Caki2 (cell line): Measurements from ENCODE around the gene DIS3L. TPM values are rescaled to one million over a fixed set of nuclear protein-coding genes. Genes with fewer than 3 reads are reported as not detected.

Experiments
- DNase-seq: peaks from one replicate; pipeline ENCODE4 v3.0.0-alpha.2; 2015; ENCODE audit warnings: low read depth
- in situ Hi-C: cut with HindIII; loops from 2 replicates; pipeline ENCODE4 v1.10.0; 2016; ENCODE audit warnings: low sequenced_read_pairs, low pct_unique_long_range_greater_than_20kb, mixed read lengths
- total RNA-seq: library from RNA; depleted of rRNA; stranded (reverse); fragments of >200 nt; shearing (Covaris generic); gene quantifications from 2 replicates; pipeline ENCODE4 v1.2.3, GENCODE V29; 2014; ENCODE audit warnings: low replicate concordance

Gene DIS3L
- total RNA-seq, 1 experiment from 2014 or later: 32.1 TPM

- DNase-seq: peak; percentile 87
- in situ Hi-C loops: no loop called here
Measured at GRCh38 chr15:66269326-66270090, 23.9 kb upstream of the DIS3L start.

DNA sequence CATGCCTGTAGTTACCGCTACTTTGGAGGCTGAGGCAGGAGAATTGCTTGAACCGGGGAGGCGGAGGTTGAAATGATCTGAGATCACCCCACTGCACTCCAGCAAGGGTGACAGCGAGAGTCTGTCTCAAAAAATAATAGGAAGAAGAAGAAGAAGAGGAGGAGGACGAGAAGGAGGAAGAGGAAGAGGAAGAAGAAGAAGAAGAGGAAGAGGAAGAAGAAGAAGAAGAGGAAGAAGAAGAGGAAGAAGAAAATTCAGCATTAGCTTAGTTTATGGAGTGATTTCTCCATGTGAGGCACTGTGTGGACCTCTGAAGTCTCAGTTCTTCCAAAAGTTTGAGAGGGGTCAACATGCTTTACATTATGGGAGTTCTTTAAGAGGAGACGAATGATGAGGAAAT is 22.4 kb upstream of the DIS3L start:
- DNase-seq: no peak
- in situ Hi-C loops: no loop called here

- no peak for DNase-seq
- in situ Hi-C loops: no loop called here
Measured at GRCh38 chr15:66275352-66275751, 18.0 kb upstream of the DIS3L start.

GRCh38 chr15:66276546-66276945 is 16.8 kb upstream of the DIS3L start:
- DNase-seq: no peak
- in situ Hi-C loops: no loop called here

- no peak for DNase-seq
- in situ Hi-C loops: no loop called here
Measured at GRCh38 chr15:66278056-66278455, 15.3 kb upstream of the DIS3L start.

GRCh38 chr15:66278671-66279070 is 14.7 kb upstream of the DIS3L start:
- in situ Hi-C loops: no loop called here
- DNase-seq: no peak

- DNase-seq: no peak
- in situ Hi-C loops: no loop called here
Measured at GRCh38 chr15:66284271-66284670, 9.1 kb upstream of the DIS3L start.

GRCh38 chr15:66285533-66286280 is 7.7 kb upstream of the DIS3L start:
- in situ Hi-C loops: no loop called here
- no peak for DNase-seq

DNA sequence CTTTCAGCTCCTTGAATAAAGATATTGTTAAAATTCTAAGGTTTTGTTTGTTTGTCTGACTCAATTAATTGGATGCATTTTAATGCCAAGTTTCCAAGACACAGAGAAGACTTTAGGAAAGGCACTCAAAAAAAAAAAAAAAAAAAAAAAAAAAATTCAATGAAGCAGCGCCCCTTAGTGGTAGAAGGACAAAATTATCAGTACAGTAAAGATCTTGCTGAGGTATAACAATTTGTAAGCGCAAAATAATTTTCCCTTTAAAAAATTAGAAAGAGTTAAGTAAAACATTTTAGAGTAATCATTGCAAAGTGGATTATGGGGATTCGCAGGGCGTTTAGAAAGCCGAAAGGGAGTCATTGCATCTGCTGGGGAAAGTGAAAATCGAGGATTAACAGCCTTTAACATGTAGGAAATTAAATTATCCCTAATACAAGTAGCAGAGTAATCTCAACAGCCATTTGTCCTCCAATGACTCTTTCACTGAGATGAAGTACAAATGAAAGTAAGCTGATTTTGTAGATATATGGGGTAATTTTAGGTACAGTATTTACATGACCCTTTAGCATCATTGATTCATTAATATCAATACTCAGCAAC is 5.8 kb upstream of the DIS3L start:
- DNase-seq: peak; percentile 52
- in situ Hi-C loops: no loop called here

DNA sequence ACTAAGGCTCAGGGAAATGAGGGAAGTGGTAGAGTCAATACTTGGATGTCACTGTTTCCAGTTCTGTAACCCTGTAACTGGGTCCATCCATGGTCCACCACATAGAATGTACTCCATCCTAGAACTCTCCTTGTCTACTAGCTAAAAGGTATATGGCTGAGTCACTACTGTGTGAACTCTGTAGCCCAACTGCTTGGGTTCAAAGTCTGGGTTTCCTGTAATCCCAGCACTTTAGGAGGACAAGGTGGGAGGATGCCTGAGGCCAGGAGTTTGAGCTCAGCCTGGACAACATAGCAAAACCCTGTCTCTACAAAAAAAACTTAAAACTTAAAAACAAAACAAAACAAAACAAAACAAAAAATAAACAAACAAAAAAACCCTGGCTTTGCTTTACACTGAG is 5.3 kb upstream of the DIS3L start:
- no peak for DNase-seq
- in situ Hi-C loops: no loop called here

GRCh38 chr15:66288551-66289185 is 4.7 kb upstream of the DIS3L start:
- DNase-seq: no peak
- in situ Hi-C loops: no loop called here

- DNase-seq: no peak
- in situ Hi-C loops: no loop called here
Measured at GRCh38 chr15:66290007-66290406, 3.4 kb upstream of the DIS3L start.

DNA sequence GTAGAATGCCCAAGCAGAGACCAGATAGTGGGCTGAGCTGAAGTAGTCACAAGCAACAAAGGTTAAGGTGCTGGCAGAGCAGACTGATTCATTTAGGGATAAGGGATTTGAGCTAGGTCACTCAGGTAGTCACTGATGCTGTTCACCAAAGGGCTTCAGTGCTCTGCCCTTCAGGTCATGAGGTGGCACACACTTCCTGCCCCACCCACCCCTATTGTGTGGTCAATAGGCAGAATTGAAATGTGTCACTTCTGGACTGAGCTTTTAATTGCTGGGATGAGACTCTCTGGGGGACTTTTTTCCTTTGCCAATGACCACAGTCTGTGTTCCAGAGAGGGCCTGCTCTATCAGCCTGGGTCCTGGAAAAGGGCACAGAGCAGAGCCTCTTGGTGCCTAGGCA is 2.9 kb upstream of the DIS3L start:
- in situ Hi-C loops: no loop called here
- DNase-seq: no peak

DNA sequence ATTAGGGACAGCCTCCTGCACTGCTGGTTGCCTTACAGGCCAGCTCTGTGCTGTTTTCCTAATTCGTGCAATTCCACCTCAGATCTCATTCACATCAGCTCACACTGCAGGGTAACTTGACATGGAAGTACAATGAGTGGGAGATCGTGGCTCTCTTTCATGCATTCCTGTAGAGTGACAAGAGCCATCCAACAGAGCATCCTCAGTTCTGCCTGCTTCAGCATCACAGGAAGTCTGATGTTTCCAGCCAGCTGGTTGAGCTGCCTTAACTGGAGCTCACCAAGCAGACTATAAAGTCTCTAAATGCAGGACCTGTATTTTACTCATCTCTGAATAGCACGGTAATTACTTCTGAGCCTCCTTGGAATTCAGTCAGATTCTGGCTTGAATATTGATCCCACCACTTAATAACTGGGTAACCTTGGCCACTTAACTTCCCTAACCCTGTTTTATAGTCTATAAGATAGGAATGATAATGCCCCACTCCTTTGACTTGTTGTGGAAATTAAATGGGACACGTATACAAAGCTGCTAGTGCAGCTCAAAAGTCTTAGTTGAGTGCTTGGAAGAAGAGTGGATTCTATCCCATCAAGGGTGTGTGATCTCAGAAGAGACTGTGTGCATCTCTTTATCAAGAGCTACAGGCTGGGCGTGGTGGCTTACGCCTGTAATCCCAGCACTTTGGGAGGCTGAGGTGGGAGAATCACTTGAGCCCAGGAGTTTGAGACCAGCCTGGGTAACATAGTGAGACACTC is 1.4 kb upstream of the DIS3L start:
- DNase-seq: no peak
- in situ Hi-C loops: no loop called here

GRCh38 chr15:66292571-66293418 is 573 bp upstream of the DIS3L start:
- in situ Hi-C loops: no loop called here
- peak; percentile 10 for DNase-seq

DNA sequence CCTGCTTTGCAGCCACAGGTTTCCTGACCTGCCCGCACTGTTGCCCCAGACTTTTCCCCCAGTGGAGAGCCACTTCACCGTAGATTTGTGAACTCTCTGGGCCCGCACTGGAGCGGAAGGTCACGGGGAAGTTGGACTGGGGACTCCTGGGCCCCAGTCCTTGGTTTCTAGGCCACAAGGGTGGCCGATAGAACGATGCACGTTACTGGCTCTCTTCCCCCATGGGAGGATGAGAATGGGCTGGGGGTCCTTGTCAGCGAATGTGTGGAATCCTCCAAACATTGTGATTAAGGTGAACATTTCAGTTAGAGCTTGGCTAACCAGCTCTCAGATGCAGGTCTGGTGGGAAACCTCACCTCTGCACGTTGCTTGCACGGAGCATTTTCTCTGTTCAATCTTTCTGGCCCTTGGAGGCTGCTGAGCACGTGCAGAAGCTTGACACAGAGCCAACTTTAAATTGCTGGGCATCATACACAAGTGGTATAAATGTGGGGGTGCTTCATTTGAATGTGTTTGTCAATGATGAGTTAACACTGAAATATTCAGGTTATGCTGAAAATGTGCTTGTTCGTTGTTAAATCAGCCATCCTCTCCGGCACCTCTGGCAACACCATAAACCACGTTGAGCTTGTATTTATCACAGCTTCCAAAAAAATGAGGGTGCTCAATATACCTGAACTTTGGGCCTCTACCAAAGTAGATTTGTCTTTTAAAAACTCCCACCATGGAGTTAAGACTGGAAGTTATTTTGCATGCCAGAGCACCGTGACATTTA is 976 bp downstream of the DIS3L start:
- in situ Hi-C loops: no loop called here
- DNase-seq: peak; percentile 58

GRCh38 chr15:66294932-66295235 is 1.5 kb downstream of the DIS3L start:
- no peak for DNase-seq
- in situ Hi-C loops: no loop called here
